Measurements from ENCODE around the gene TBC1D3B. TPM values are rescaled to one million over a fixed set of nuclear protein-coding genes. Genes with fewer than 3 reads are reported as not detected.

TBC1D3B gene
- total RNA-seq, 1 donor from 2014 or later = 7.1 TPM

Other genes with a start within 250 kb of the TBC1D3B start
- 1.7 and 2.3 TPM in 2 replicates for gene RDM1, start 245.9 kb downstream of the TBC1D3B start, total RNA-seq
- gene LYZL6, start 232.9 kb downstream of the TBC1D3B start, total RNA-seq = not detected in 2 replicates
- not detected in 2 replicates for gene CCL16, start 195.1 kb downstream of the TBC1D3B start, total RNA-seq
- not detected in 2 replicates for gene CCL14, start 189.9 kb downstream of the TBC1D3B start, total RNA-seq
- not detected in 2 replicates for gene CCL15, start 175.1 kb downstream of the TBC1D3B start, total RNA-seq
- gene CCL23, start 158.7 kb downstream of the TBC1D3B start, total RNA-seq = not detected in 2 replicates
- not detected in 2 replicates for gene CCL18, start 112.4 kb downstream of the TBC1D3B start, total RNA-seq
- 1,244 and 1,261 TPM in 2 replicates for gene CCL3, start 86.5 kb downstream of the TBC1D3B start, total RNA-seq
- 1,230 and 1,243 TPM in 2 replicates for gene CCL4, start 72.8 kb downstream of the TBC1D3B start, total RNA-seq
- 15.8 and 21.2 TPM in 2 replicates for gene CCL3L1, start 20.1 kb upstream of the TBC1D3B start, total RNA-seq
- gene CCL4L2, start 34.4 kb upstream of the TBC1D3B start, total RNA-seq = 46.9 and 48.4 TPM in 2 replicates
- gene TBC1D3I, start 87.9 kb upstream of the TBC1D3B start, total RNA-seq = 0.36 and 1.7 TPM in 2 replicates
- gene TBC1D3G, start 147.2 kb upstream of the TBC1D3B start, total RNA-seq = not detected in 2 replicates
- gene TBC1D3H, start 211.8 kb upstream of the TBC1D3B start, total RNA-seq = not detected in 2 replicates

Data from activated T-helper 1 cell treated with anti-CD3 and anti-CD28 coated beads, Interleukin-12 subunit alpha, Interleukin-12 subunit beta, Interleukin-2, Interleukin-4 antibody, amounts not matched to agents 30 ng/mL and 10 ng/mL and 1 ng/mL, durations not matched to agents 14 hours and 24 hours and 36 hours (primary cell).